K562 (cell line): ENCODE measurements around the gene RPUSD1. TPM values are rescaled to one million over a fixed set of nuclear protein-coding genes. Genes with fewer than 3 reads are reported as not detected.

ENCODE experiments used
- ATF7 ChIP-seq: fragments of 450-650 bp; IDR thresholded peaks from 2 replicates; pipeline ENCODE4 v1.7.1; 2014; ENCODE audit warnings: mild to moderate bottlenecking, moderate library complexity
- NEUROD1 ChIP-seq: fragments of 150-350 bp; IDR thresholded peaks from 2 replicates; pipeline ENCODE4 v1.6.1; 2014; ENCODE audit warnings: borderline replicate concordance, low read length, low read depth; ENCODE audit not compliant: partially characterized antibody
- SRF ChIP-seq, 2 experiments: fragments of 250-450, 450-650 bp in 1 of 2; sonication (Bioruptor Pico) in 1 of 2; sonication (generic) in 1 of 2; formaldehyde crosslinking; IDR thresholded peaks; 2 replicates each; pipeline versions ENCODE4 v1.5.0 to v1.5.1; 2020 to 2022; ENCODE audit warnings: mild to moderate bottlenecking in 1 of 2, missing genetic modification reagents in 1 of 2
- TAF7 ChIP-seq: fragments of 450-650 bp; IDR thresholded peaks from 2 replicates; pipeline ENCODE4 v1.6.1; 2016; ENCODE audit warnings: missing genetic modification characterization, missing compliant biosample characterization
- ZNF3 ChIP-seq: fragments of 250-450 bp; sonication (Bioruptor Pico); IDR thresholded peaks from 2 replicates; pipeline ENCODE4 v1.5.0; 2021; ENCODE audit warnings: mild to moderate bottlenecking, moderate library complexity
- ZNF766 ChIP-seq: fragments of 200-800 bp; sonication (Bioruptor generic); conservative IDR thresholded peaks from 2 replicates; pipeline ENCODE4 v1.6.1; 2016; ENCODE audit warnings: missing genetic modification characterization, missing compliant biosample characterization
- polyA plus RNA-seq, 8 experiments: library from polyadenylated mRNA; depleted of rRNA in 4 of 8; stranded (reverse) in 5 of 8; unstranded in 3 of 8; fragments of >200 nt; fragmentation: Nextera tagmentation in 2 of 8; fragmentation: Illumina TruSeq in 1 of 8; extraction: Ambion mirVana in 2 of 8; extraction: Trizol in 1 of 8; gene quantifications; 2 replicates each; pipeline versions ENCODE4 v1.2.1 to v1.2.3, GENCODE V29; 2011 to 2014; ENCODE audit warnings: inconsistent platforms in 1 of 8, missing spikeins in 1 of 8
- total RNA-seq, 7 experiments: library from RNA; depleted of rRNA in 6 of 7; stranded (reverse); fragments of >200 nt in 6 of 7; fragmentation: Illumina TruSeq in 2 of 7; extraction: Trizol in 2 of 7; gene quantifications; 2 replicates each; pipeline versions ENCODE4 v1.2.1 to v1.2.3, GENCODE V29; 2011 to 2021; ENCODE audit warnings: low replicate concordance in 1 of 7
- TF ChIP-seq, protein P1 (sequence below): fragments of 250-450 bp; sonication (Bioruptor Pico); IDR thresholded peaks from 2 replicates; pipeline ENCODE4 v1.5.0; 2020; ENCODE audit warnings: mild to moderate bottlenecking, borderline replicate concordance
- TF ChIP-seq, protein P2 (sequence below): fragments of 250-450 bp; sonication (Bioruptor Pico); IDR thresholded peaks from 2 replicates; pipeline ENCODE4 v1.5.0; 2020; ENCODE audit warnings: mild to moderate bottlenecking
- TF ChIP-seq, protein P3 (sequence below): fragments of 200-600 bp; sonication (generic); IDR thresholded peaks from one replicate; pipeline ENCODE4 v1.6.1; 2012; ENCODE audit warnings: mild to moderate bottlenecking, low read depth, low read length, inconsistent platforms

Gene RPUSD1
- total and polyA plus RNA-seq, 9 of the 15 experiments (the other 6 are each of a cell fraction or from before 2014, with no cell fraction given) = 0.45 to 56.6 (median 12.0) TPM

DNA sequence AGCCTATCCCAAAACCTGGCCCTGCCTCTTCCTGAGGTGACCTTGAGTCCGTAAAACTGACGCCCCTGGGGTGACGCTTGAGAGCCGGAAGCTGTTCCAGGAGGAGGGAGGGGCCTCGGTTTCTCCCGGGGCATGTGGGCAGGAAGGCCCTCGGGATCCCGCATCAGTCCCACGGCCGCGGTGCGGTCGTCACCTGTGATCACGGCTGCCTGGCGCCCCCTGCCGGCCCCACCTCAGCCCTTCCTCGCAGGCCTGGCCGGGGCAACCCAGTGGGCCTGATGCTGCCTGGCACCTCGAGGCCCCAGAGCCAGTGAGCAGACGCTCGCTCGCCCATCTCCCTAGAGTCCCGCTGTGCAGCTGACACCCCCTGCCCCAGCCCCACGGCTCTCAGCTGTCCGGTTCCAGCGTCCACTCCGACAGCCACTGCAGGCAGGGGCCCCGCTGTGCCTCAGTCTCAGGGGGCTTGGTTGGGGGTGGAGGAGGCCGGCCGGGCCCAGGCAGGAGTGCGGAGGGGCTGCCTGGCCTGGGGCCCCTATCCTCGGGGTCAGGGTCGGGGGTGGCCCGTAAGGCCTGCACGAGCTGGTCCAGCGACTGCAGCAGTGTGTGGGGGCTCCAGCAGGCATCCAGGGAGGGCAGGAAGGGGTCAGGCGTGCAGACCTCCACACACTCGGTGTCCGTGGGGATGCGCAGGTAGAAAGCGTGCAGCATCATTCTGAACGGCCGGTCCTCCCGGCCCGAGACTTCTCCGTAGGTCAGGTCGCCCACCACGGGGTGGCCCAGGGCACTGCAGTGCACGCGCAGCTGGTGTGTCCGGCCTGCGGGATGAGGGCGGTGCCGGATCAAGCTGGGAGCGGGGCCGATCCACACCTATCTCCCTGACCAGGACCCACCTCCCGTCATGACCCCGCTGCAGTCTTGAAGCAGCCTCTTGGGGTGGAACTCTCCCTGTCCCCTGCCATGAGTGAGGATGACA, 2.3 kb downstream of the RPUSD1 start (continued):
- TF ChIP-seq, protein P1, sequence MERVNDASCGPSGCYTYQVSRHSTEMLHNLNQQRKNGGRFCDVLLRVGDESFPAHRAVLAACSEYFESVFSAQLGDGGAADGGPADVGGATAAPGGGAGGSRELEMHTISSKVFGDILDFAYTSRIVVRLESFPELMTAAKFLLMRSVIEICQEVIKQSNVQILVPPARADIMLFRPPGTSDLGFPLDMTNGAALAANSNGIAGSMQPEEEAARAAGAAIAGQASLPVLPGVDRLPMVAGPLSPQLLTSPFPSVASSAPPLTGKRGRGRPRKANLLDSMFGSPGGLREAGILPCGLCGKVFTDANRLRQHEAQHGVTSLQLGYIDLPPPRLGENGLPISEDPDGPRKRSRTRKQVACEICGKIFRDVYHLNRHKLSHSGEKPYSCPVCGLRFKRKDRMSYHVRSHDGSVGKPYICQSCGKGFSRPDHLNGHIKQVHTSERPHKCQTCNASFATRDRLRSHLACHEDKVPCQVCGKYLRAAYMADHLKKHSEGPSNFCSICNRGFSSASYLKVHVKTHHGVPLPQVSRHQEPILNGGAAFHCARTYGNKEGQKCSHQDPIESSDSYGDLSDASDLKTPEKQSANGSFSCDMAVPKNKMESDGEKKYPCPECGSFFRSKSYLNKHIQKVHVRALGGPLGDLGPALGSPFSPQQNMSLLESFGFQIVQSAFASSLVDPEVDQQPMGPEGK (CRISPR knock-in tag) = no peak
- TF ChIP-seq, protein P2, sequence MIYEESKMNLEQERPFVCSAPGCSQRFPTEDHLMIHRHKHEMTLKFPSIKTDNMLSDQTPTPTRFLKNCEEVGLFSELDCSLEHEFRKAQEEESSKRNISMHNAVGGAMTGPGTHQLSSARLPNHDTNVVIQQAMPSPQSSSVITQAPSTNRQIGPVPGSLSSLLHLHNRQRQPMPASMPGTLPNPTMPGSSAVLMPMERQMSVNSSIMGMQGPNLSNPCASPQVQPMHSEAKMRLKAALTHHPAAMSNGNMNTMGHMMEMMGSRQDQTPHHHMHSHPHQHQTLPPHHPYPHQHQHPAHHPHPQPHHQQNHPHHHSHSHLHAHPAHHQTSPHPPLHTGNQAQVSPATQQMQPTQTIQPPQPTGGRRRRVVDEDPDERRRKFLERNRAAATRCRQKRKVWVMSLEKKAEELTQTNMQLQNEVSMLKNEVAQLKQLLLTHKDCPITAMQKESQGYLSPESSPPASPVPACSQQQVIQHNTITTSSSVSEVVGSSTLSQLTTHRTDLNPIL (CRISPR knock-in tag) = no peak
- TF ChIP-seq SRF (CRISPR knock-in tag; IDR thresholded peaks at IDR 0.05) = no peak
- TF ChIP-seq, protein P3, sequence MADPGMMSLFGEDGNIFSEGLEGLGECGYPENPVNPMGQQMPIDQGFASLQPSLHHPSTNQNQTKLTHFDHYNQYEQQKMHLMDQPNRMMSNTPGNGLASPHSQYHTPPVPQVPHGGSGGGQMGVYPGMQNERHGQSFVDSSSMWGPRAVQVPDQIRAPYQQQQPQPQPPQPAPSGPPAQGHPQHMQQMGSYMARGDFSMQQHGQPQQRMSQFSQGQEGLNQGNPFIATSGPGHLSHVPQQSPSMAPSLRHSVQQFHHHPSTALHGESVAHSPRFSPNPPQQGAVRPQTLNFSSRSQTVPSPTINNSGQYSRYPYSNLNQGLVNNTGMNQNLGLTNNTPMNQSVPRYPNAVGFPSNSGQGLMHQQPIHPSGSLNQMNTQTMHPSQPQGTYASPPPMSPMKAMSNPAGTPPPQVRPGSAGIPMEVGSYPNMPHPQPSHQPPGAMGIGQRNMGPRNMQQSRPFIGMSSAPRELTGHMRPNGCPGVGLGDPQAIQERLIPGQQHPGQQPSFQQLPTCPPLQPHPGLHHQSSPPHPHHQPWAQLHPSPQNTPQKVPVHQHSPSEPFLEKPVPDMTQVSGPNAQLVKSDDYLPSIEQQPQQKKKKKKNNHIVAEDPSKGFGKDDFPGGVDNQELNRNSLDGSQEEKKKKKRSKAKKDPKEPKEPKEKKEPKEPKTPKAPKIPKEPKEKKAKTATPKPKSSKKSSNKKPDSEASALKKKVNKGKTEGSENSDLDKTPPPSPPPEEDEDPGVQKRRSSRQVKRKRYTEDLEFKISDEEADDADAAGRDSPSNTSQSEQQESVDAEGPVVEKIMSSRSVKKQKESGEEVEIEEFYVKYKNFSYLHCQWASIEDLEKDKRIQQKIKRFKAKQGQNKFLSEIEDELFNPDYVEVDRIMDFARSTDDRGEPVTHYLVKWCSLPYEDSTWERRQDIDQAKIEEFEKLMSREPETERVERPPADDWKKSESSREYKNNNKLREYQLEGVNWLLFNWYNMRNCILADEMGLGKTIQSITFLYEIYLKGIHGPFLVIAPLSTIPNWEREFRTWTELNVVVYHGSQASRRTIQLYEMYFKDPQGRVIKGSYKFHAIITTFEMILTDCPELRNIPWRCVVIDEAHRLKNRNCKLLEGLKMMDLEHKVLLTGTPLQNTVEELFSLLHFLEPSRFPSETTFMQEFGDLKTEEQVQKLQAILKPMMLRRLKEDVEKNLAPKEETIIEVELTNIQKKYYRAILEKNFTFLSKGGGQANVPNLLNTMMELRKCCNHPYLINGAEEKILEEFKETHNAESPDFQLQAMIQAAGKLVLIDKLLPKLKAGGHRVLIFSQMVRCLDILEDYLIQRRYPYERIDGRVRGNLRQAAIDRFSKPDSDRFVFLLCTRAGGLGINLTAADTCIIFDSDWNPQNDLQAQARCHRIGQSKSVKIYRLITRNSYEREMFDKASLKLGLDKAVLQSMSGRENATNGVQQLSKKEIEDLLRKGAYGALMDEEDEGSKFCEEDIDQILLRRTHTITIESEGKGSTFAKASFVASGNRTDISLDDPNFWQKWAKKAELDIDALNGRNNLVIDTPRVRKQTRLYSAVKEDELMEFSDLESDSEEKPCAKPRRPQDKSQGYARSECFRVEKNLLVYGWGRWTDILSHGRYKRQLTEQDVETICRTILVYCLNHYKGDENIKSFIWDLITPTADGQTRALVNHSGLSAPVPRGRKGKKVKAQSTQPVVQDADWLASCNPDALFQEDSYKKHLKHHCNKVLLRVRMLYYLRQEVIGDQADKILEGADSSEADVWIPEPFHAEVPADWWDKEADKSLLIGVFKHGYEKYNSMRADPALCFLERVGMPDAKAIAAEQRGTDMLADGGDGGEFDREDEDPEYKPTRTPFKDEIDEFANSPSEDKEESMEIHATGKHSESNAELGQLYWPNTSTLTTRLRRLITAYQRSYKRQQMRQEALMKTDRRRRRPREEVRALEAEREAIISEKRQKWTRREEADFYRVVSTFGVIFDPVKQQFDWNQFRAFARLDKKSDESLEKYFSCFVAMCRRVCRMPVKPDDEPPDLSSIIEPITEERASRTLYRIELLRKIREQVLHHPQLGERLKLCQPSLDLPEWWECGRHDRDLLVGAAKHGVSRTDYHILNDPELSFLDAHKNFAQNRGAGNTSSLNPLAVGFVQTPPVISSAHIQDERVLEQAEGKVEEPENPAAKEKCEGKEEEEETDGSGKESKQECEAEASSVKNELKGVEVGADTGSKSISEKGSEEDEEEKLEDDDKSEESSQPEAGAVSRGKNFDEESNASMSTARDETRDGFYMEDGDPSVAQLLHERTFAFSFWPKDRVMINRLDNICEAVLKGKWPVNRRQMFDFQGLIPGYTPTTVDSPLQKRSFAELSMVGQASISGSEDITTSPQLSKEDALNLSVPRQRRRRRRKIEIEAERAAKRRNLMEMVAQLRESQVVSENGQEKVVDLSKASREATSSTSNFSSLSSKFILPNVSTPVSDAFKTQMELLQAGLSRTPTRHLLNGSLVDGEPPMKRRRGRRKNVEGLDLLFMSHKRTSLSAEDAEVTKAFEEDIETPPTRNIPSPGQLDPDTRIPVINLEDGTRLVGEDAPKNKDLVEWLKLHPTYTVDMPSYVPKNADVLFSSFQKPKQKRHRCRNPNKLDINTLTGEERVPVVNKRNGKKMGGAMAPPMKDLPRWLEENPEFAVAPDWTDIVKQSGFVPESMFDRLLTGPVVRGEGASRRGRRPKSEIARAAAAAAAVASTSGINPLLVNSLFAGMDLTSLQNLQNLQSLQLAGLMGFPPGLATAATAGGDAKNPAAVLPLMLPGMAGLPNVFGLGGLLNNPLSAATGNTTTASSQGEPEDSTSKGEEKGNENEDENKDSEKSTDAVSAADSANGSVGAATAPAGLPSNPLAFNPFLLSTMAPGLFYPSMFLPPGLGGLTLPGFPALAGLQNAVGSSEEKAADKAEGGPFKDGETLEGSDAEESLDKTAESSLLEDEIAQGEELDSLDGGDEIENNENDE = no peak
- no peak for TF ChIP-seq NEUROD1
- TF ChIP-seq TAF7 = no peak
- TF ChIP-seq ZNF766 (CRISPR knock-in tag) = no peak
- TF ChIP-seq ATF7 = no peak; the same call in 1 of the 2 replicates
- no peak for TF ChIP-seq ZNF3 (CRISPR knock-in tag)
